ENCODE data around the gene SPTLC2.

The SPTLC2 gene

DNA sequence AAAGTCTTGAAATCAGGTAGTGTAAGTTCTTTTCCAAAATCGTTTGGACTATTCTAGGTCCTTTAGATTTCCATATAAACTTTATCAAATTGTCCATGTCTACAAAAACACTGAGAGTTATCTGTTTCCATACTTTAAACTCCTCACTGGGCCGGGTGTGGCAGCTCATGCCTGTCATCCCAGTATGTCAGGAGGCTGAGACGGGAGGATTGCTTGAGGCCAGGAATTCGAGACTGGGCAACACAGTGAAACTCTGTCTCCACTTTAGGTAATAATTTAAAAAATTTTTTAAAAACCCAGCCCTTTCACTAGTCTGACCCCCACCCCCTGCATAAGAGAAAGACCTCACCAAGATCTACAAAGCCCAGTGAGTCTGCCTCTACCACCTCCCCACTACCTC is 111.4 kb downstream of the SPTLC2 start:
- DNase-seq (ENCODE audit: low read depth) = no peak

DNA sequence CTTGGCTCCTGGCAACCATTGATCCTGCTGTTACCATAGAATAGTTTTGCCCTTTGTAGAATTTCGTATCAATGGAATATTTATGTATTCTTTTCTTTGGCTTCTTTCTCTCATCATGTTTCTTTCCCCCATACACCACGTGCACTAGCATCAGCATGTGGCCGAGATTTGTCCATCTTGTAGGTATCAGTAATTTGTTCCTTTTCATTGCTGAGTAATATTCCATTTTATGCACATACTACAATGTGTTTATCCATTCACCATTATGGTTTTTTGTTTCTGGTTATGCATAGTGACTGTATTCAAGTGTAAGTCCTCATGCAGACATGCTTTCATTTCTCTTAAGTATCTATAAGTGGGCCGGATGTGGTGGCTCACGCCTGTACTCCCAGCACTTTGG is 113.3 kb downstream of the SPTLC2 start:
- DNase-seq (ENCODE audit: low read depth) = no peak

DNA sequence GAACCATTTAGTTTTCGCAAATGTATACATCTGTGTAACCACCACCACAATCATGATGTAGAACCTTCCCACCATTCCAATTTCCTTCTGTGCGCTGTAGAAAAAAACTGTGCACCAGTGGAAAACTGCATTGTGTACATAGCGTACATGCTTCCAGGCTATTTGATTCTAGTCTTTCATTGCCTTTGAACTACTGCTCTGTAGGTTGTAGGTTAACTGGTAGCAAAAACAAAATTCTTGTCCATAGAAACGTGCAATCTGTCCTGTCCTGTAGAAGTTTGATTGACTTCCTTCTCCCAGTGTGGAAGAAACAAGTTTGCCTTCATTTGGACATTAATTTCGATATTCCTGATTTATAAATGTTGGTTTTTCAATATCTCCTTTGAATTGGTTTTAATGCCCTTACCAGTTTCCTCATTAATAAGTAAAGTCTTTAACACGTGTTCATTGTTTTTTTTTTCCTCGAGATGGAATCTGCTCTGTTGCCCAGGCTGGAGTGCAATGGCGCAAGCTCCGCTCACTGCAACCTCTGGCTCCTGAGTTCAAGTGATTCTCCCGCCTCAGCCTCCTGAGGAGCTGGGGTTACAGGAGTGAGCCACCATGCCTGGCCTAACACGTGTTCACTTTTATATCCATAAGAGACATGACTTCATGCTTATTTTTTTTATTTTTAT is 114.2 kb downstream of the SPTLC2 start:
- DNase-seq (ENCODE audit: low read depth) = no peak

DNA sequence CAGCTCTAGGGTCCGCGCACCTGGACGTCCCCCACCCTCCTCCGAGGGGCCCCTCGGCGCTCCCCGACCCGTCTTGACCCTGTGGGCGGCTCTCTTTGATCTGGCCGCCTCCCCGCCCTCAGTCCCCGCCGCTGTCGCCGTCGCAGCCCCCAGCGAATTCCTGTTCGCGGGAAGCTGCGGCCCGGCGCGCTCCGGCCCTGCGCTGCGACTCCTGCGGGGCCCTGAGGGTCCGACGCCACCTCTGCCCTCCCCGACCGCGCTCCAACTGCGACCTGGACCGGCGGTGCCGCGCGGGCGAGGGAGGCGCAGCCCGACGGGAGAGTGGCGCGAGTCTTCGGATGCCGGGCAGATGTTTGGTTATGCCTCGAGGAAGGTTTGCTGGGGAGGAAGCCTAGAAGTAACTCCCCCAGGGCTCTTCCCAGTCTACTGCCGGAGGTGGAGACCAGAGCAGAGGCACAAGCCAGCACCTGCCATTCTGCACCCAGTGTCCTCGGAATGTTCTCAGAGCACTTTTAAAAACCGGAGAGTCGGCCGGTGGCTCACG is 117.4 kb downstream of the SPTLC2 start:
- no peak for DNase-seq (ENCODE audit: low read depth)

DNA sequence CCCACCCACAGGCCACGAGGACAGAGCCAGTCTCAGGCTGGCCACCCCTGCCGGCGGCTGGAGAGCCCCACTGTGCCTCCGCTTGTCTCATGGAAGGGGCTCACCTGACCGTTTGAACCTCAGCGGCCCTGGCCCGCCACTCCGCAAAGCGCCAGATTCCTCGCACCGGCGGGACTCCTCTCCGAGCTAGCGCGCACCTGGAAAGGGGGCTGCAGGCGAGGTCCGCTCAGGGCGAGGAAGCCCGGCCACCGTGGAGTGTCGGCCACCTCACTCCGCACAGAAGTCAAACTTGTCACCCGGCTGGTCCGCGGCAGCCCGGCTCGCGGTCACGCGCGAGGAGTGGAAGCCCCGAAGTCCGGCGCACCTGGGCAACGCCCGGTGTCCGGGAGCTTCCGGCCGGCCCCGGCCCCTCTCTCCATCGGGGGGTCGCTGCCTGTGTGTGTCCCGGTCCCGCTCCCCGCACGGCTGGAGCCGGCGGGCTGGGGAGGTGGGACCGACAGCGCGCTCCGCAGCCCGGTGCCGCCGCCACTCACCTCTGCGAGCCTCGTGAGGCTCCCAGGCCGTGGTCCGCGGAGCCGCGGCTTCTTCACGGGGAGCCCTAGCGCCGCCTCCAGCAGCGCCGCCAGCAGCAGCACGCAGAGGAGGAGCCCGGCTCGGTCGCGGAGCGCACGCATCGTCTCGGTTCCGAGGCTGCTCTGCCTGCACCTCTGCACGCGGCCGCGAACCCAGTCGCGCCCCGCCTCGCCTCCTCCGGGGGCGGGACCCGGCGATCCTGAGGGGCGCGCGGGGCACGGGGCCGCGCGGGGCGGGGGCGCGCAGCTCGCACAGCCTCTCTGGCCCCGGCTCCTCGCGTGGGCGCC is 118.1 kb downstream of the SPTLC2 start, which contains the start of gene ISM2:
ISM2 (minus strand) TSS at position 697 of the 860 bp plus-strand sequence; CDS start at position 674, 23 bp downstream.
- peak; percentile 19 for DNase-seq (ENCODE audit: low read depth)

DNA sequence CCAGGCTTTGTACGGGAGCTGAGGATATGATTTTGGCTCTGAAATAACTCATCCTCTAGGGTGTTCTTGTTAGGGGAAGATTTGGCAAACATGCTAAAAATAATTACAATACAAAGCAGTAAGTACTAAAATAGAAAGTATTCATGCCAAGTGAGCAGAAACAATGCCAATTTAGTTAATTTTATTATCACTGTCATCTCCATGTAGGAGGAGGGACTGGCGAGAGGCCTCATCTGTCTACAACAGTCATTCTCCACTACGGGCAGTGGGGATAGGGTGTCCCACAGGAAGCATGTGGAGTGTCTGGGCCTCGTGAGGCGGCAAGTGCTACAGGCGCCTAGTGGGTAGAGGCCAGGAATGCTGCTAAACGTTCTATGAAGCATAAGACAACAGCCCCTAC is 121.1 kb downstream of the SPTLC2 start:
- DNase-seq (ENCODE audit: low read depth) = no peak

DNA sequence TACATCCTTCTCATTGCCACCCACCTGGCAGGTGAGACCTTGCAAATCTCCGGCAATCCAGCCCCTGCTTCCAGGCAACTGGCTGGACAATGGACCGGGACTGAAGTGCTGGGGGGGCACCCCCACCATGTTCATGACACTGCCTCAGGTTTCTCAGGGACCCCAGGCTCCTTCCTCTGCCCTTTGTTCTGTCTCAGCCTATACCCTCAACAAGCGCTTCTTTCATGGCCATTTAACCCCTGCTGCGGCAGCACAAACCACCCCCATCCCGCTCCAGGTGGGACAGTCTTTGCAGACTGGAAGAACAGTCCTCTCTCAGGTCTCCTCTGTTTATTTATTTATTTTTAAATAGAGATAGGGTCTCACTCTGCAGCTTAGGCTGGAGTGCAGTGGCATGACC is 125.4 kb downstream of the SPTLC2 start:
- DNase-seq (ENCODE audit: low read depth) = no peak

DNA sequence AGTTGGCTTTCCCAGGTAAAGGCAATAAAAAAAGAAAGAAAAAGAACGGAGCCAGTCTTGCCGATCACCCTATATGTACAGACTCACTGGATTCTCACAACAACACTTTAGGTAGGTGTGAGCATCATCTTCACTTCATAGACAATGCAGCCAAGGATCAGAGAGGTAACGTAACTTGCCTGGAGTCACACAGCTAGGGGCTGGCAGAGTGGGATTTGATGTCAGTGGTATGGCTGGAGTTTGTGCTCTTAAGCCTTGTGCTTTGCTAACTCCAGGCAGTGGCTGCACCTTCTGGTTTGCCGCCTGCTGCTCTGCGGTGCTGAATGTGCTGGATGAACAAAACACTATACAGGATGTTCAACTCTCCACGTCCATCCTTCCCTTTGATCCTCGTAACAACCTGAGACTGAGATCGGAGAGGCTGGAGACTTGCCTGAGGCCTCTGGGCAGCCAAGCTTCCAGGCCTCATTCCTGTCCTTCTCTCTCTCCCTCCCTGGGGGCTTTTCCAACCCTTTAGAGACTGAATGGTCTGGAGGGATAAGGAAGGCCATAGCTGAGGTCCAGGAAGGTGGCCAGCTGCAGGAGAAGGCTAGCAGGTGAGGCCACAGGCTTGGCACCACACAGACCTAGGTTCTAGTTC is 126.0 kb downstream of the SPTLC2 start:
- DNase-seq (ENCODE audit: low read depth) = no peak

DNA sequence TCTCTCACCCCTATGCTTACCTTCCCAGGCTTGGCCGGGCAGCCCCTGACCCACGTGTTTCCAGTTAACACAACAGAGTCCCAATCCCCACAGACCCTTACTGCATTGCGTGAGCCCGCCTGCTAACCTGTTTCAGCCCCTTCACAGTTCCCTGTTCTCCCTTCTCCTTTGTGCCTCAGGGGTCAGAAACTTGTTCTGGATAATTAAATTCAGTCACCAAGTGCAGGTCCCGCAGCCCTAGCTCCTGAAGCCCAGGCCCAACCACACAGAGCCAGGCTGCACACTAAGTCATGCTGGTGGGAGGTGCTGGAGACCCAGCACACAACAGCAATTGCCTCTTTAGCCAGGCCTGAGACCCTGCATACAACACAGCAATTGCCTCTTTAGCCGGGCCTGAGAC is 127.4 kb downstream of the SPTLC2 start:
- no peak for DNase-seq (ENCODE audit: low read depth)

DNA sequence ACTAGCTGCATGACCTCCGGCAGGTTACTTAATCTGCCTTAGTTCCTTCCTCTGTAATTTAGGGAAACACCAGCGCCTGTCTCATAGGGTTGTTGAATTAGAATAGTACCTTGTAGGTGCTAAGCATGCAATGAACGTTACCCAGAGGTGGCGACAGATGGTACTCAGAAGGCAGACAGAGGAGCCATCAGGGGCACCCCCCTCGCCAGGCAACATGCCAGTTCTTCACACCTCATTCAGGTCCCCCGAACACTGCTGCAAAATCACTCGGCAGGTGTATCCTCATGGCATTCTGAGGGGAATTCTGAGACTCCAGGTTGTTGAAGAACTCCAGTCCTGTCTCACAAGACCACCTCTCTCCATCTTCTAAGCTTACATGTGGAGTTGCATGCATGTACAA is 127.9 kb downstream of the SPTLC2 start:
- no peak for DNase-seq (ENCODE audit: low read depth)

DNA sequence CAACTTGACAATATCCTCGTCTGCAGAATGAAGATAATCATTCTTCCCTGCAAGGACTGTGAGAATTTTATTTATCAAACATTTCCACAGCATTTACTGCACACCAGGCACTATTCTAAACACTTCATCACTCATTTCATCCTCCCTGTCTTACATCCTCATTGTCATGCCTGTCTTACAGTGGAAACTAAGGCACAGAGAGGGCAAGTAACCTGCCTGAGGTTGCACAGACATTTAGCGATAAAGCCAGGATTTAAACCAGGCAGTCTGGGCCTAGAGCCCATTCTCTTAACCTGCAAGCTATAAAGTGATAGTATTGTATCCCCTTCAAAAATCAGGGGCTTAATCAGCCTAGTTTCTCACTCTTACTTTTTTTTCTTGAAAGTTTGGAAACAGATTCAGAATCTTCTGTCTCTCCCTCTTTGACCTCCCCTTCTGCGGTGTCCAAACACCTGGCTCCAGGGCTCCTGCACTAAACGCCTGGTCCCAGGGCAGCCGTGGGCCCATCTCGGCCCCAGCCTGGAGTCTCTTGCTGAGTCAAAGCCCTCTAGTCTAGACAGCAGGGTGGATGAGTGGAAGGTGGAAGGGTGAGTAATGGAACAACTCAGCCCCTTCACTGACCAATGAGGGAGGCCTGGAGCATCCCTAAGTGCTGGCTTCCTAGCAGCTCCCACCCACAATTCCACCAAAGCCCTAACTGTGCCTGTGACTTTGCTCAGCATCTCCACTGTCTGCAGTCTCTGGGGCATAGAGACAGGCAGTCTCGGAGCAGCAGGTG is 130.3 kb downstream of the SPTLC2 start:
- DNase-seq (ENCODE audit: low read depth) = no peak

DNA sequence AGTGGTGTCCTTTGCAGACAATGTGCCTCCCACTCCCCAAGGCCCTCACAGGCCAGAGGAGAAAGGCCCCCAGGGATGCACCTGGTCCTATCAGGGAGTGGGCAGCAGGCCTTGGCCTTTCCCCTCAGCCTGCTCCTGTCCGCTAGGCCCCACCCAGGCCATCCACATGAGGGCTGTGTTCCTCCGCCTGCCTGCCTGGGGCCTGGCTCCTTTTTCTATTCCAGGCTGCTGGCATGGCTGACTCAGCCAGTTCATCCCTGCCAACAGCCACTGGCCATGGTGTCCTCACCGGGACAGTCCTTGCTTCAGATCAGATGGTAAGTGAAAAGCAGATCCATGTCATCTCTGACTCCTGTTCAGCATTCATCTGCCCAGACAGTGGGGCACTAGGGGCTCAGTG is 131.2 kb downstream of the SPTLC2 start:
- no peak for DNase-seq (ENCODE audit: low read depth)

DNA sequence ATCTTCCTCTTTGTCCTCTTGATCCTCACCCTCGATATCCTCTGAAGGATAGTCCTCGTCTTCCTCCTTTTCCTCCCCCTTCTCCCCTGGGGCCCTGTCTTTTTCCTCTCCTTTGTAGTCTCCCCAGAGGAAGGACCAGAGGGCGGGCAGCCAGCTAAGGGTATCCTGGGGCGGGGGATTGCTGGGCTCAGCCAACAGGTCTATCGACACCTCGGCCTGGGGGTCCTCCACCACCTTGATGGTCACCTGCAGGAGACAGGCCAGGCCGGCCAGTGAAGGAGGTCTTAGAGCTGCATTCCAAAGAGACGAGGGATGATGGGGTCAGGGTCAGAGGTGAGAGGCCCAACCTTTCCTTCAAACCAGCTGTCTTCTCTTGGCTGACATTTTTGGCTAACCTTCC is 134.0 kb downstream of the SPTLC2 start:
- no peak for DNase-seq (ENCODE audit: low read depth)

DNA sequence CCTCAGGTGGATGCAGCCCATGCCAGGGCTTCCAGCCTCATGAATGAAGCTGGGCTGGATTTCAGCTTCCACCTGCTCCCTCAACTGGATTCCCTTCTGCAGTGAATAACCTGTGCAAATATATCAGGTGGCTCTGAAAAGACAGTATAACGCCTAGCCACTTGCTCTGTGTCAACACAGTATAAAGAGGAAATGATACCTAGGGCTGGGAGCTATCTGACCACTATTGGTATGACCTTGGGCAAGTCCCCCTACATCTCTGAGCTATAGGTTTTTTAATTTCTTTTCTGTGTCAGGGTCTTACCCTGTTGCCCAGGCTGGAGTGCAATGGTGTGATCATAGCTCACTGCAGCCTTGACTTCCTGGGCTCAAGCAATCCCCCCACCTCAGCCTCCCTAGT is 137.6 kb downstream of the SPTLC2 start:
- DNase-seq (ENCODE audit: low read depth) = no peak

DNA sequence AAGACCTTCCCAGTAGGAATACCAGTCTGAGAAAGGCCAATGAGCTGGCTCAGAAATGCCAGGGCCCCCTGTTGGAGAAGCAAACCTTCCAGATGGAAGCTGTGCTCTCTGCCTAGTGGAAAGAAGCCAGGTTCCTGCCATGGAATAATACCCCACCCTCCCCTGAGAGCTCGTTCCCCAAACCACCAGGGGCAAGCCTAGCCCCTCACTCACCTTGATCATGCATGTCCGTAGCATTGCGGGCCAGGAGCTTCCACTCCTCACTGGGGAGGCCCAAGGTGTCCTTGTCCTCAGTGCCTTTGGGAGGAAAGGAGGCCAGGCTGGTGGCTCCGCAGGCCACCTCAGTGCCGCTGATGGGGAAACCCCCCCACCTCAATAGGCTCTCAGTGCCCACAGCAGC is 138.4 kb downstream of the SPTLC2 start:
- no peak for DNase-seq (ENCODE audit: low read depth)

DNA sequence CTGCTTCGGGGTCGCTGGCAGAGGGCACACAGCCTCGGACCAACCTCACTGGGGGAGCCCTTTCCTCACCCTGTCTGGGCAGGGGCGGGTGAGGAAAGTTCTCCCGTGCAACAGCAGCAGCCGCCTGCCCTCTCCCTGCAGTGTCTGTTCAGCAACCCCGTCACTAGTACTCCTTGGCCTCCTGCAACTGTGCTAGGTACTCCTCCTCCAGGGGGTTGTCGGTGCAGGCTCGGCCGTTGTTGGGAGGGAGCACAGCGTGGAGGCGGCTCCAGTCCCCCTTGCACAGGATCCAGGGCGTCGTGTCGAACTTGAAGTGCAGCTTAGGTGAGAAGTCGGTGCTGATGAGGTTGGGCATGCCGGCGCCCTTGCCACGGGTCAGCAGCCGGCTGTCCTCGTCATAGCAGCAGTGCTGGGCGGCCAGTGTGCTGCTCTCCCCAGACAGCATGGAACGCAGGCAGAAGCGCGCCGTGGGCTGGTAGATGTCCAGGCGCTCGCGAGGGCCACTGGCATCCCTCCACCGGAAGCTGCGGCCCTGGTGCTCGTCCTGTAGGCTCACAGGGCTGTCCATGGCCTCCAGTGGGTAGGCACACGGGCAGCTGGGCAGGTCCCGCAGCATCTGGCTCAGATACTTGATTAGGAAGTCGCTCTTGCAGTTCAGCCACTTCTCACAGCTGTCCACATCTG is 140.9 kb downstream of the SPTLC2 start:
- DNase-seq (ENCODE audit: low read depth) = no peak

DNA sequence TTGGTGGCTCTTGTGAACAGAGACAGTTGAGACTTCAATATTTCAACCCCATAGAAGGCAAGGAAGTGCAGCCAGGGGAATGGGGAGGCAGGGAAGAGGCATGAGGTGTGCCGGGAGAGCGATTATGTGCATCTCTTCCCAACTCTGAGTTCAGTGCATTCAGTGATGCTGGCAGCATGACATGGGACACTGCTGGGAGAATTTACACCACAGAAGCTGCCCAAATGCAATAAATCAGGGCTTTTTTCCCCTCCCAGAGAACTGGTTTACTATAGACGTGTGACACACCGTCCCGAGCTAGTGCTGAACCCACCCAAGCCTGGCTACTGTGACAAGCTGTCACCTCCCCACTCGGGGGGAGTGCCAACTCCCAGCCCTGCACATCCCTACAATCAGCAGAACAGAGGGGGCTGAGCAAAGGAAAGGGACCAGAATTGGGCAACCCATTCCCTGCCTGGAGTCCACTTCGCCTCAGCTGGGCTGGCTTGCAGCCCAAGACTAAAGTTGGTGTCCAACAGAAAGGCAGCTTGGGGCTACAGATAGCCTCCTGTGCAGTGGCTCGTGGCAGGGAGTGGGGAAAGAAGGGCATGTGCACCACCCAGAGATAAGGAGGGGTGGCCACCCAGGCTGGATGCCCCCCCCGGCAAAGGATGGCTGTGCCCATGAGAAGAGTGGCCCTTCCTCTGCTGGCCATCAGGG is 141.8 kb downstream of the SPTLC2 start:
- DNase-seq (ENCODE audit: low read depth) = no peak

DNA sequence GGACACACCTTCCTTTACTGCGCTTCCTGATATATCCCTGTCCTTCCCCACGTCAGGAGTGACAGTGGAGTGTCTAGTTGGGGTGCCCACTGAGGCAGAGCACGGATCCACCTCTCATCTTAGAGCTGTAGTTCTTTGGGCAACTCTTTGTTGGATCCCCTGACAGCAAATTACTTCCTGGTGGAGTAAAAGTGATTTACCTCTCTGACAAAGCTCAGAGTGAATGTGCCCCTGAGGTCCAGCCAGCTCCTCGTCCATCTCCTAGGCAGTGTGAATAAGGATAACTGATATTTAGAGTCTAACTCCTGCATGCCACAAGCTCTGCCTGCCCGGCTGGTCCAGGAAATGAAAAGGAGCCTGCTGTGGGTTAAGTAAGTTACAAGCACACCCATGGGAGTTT is 142.5 kb downstream of the SPTLC2 start:
- no peak for DNase-seq (ENCODE audit: low read depth)

DNA sequence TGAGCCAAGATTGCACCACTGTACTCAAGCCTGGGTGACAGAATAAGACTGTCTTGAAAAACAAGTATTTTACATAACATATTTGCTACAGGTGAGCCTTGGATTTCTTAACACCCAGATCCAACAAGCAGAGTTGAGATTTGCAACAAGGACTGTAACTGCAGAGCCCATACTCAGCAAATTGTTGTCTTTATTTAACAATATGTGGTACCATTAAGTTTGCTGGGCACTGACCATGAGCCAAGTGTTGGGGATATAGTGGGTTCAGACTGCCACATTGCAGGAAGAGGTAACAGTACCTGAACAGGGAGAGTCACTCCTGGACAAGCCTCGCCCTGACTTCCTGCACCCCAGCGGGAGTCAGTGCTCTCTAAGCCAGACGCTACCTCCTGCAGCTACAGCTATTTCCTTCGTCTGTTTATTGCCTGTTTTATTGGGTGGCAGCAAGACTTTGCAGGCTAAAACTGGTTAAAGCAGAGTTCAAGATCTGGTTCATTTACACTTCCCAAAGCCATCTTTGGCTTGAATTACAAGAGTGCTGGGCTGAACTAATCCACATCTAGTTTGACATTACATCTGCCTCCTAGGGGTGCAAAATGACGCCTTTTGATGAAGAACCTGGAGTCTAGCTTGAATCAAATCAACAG is 146.1 kb downstream of the SPTLC2 start:
- no peak for DNase-seq (ENCODE audit: low read depth)

DNA sequence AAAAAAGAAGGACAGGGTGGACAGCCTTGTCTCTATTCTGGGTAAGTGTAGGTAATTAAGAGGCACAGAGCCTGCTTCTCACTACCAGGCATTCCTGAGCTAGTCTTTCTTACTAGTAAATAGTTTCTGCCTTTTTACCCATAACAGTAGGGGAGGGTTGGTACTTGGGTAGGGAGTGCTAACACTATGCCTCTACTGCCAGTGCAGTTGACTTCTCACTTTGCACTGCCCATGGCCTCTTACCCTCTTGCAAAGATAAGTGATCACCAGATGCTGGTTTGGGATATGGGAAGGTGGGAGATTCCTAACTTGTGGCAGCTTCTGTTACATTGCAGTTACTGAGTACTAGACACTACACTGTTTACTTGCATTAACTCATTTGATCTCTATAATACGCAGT is 146.9 kb downstream of the SPTLC2 start:
- no peak for DNase-seq (ENCODE audit: low read depth)

Data from stimulated activated CD8-positive, alpha-beta memory T cell treated with anti-CD3 and anti-CD28 coated beads, Interleukin-4, amount 100 ng/mL, for 24 hours (primary cell).